Measurements from ENCODE around the gene RAD51. TPM values are rescaled to one million over a fixed set of nuclear protein-coding genes. Genes with fewer than 3 reads are reported as not detected.

RAD51 gene
- total RNA-seq, 4 donors from 2014 or later: 0.56 to 0.75 (median 0.60) TPM; not detected in 1

GRCh38 chr15:40755812-40756208 is 60.8 kb downstream of the RAD51 start:
- intact Hi-C loops (cut with DNase I; ENCODE audit: low total_unique reads): loop anchor here (2.0 to 10.0 kb wide), 4 partner anchors 61 to 259 kb away; partner anchors contain the start of genes CCDC32, RAD51, RPUSD2 and VPS18
- Histone ChIP-seq H3K9me3 (no peaks in the 10 kb centered on the region), H3K4me1 (peaks cover 13 to 15% of the 10 kb centered on the region in 2 donors), H3K27me3 (no peaks in the 10 kb centered on the region), H3K4me3 (peak overlapping the region; percentile 90 to 100 (median 96)), H3K27ac (peak overlapping the region; percentile 92 to 97 (median 95)), H3K36me3 (peaks cover 0 to 12% of the 10 kb centered on the region in 2 donors)
- DNase-seq (no peak), ATAC-seq (no peak)
- in situ Hi-C loops (cut with MboI; ENCODE audit: low sequenced_read_pairs in 4 of 4): loop anchor here in 2 of 4 donors (10.0 kb wide), 1 partner anchor 49 kb away; the partner anchor contains the start of genes DNAJC17 (in 2 of the 2) and ZFYVE19 (in 2 of the 2)
- no peak for TF ChIP-seq POLR2A (IDR thresholded peaks at IDR 0.05)
- no peak for TF ChIP-seq CTCF (IDR thresholded peaks at IDR 0.05 in 4 of 5, conservative IDR thresholded peaks at IDR 0.05 in 1 of 5)

- no peak overlapping the region for H3K27ac ChIP-seq
- peaks cover 13 to 15% of the 10 kb centered on the region in 2 donors for H3K4me1 ChIP-seq
- in situ Hi-C loops (cut with MboI; ENCODE audit: low sequenced_read_pairs in 4 of 4) (loop anchor here in 2 of 4 donors (10.0 kb wide), 1 partner anchor 48 kb away; the partner anchor contains the start of genes DNAJC17 (in 2 of the 2) and ZFYVE19 (in 2 of the 2)), intact Hi-C loops (cut with DNase I; ENCODE audit: low total_unique reads) (loop anchor here (5.0 to 10.0 kb wide), 2 partner anchors 190 to 258 kb away; partner anchors contain the start of genes CCDC32 and RPUSD2)
- no peak for TF ChIP-seq POLR2A (IDR thresholded peaks at IDR 0.05)
- TF ChIP-seq CTCF (IDR thresholded peaks at IDR 0.05 in 4 of 5, conservative IDR thresholded peaks at IDR 0.05 in 1 of 5): no peak
- no peaks in the 10 kb centered on the region for H3K9me3 ChIP-seq
- ATAC-seq (no peak), DNase-seq (no peak)
- no peak overlapping the region for H3K4me3 ChIP-seq
- H3K27me3 ChIP-seq: no peaks in the 10 kb centered on the region
- H3K36me3 ChIP-seq: peaks cover 0 to under 1% of the 10 kb centered on the region in 2 donors
These were observed 62.0 kb downstream of the RAD51 start for GRCh38 chr15:40756938-40757337.

GRCh38 chr15:40759961-40760360 is 65.0 kb downstream of the RAD51 start:
- DNase-seq: no peak
- Histone ChIP-seq H3K4me3 (no peak overlapping the region), H3K36me3 (no peaks in the 10 kb centered on the region), H3K27me3 (no peaks in the 10 kb centered on the region), H3K27ac (no peak overlapping the region), H3K9me3 (no peaks in the 10 kb centered on the region), H3K4me1 (peaks cover 23 to 26% of the 10 kb centered on the region in 2 donors)
- ATAC-seq: no peak
- intact Hi-C loops (cut with DNase I; ENCODE audit: low total_unique reads): loop anchor here (5.0 to 10.0 kb wide), 4 partner anchors 47 to 355 kb away; partner anchors contain the start of genes CCDC32, DNAJC17, INO80 and RPUSD2
- TF ChIP-seq CTCF (IDR thresholded peaks at IDR 0.05 in 4 of 5, conservative IDR thresholded peaks at IDR 0.05 in 1 of 5) (no peak), POLR2A (IDR thresholded peaks at IDR 0.05) (no peak)
- in situ Hi-C loops (cut with MboI; ENCODE audit: low sequenced_read_pairs in 4 of 4): loop anchor here in 2 of 4 donors (10.0 kb wide), 1 partner anchor 45 kb away; the partner anchor contains the start of genes DNAJC17 (in 2 of the 2) and ZFYVE19 (in 2 of the 2)

- intact Hi-C loops (cut with DNase I; ENCODE audit: low total_unique reads): loop anchor here (5.0 to 10.0 kb wide), 2 partner anchors 44 to 352 kb away; partner anchors contain the start of genes DNAJC17, INO80 and ZFYVE19
- peak overlapping the region; percentile 57 to 66 (median 62) for H3K4me3 ChIP-seq
- in situ Hi-C loops (cut with MboI; ENCODE audit: low sequenced_read_pairs in 4 of 4): no loop called here
- TF ChIP-seq POLR2A (IDR thresholded peaks at IDR 0.05) (no peak), CTCF (IDR thresholded peaks at IDR 0.05 in 4 of 5, conservative IDR thresholded peaks at IDR 0.05 in 1 of 5) (no peak)
- H3K9me3 ChIP-seq: no peaks in the 10 kb centered on the region
- DNase-seq: peak in 1 of 2 donors; percentile 40
- H3K4me1 ChIP-seq: peaks cover 21 to 28% of the 10 kb centered on the region in 2 donors
- H3K27me3 ChIP-seq: no peaks in the 10 kb centered on the region
- peaks cover 0 to 4% of the 10 kb centered on the region in 2 donors for H3K36me3 ChIP-seq
- peak overlapping the region; percentile 65 to 82 (median 74) for H3K27ac ChIP-seq
- peak; percentile 14 to 26 for ATAC-seq
These were observed 68.2 kb downstream of the RAD51 start for GRCh38 chr15:40762919-40763800.
